ENCODE measurements around the gene SAMD14.

DNA sequence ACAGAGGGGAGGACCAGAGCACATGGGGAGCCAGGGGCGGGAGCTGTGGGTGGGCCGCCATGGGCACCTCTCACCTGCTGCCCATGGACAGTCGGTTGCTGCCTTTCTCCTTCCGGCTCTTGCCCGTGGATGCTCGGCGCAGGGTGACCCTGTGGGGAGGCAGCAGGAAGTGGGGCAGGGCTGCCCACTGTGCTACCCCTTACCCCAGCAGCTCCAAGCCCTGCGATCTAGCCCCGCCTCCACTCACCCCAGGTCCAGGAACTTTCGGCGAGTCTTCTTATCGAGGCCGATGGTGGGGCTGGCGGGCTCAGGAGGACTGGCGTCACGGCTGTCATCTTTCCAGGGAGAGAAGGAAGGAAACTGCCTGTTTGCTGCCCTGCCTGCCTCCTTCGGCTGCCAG lies 14.2 kb downstream of the SAMD14 start:
- TF ChIP-seq POLR2AphosphoS5 (IDR thresholded peaks at IDR 0.05; ENCODE audit: low read depth, low read length): no peak
- no peak for TF ChIP-seq POLR2A (IDR thresholded peaks at IDR 0.05; ENCODE audit: low read depth, low read length)
- TF ChIP-seq SPI1 (IDR thresholded peaks at IDR 0.05; ENCODE audit: low read depth, low read length): no peak
- no peak for TF ChIP-seq TAF1 (IDR thresholded peaks at IDR 0.05; ENCODE audit: low read depth, low read length)
- no peak for TF ChIP-seq PAX5 (IDR thresholded peaks at IDR 0.05; ENCODE audit: insufficient read depth, low read length, severe bottlenecking)

Measured in GM12891 (cell line).